HG03066 (cell line): ENCODE results near the gene IPP.
"Not testable (repeated sequence)": the region's sequence is repeated elsewhere in the genome, so short reads cannot be mapped to it uniquely, and the experiment has no call there.

Experiments used
- ATAC-seq: cut with Tn5 transposase; IDR thresholded peaks from one replicate; pipeline ENCODE4 v1.9.1; 2021; ENCODE audit warnings: low read depth; ENCODE audit not compliant: unreplicated experiment

The IPP gene

DNA sequence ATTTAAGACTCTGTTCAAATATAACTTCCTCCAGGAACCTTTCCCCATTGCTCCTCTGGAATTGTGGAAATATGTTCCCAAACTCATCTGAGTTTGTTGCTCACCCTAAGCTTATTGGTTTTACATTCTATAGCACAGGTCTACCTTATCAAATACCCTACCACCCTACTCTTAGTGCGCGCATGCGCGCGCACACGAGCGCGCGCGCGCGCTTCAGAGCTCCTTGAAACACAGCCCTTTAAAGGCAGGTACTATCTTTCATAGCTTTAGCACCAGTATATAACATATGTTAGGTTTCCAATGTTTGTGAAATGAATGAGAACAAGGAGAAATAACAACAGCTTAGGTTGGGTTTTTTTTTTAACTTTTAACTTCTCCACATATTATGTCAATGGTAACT lies 3.5 kb downstream of the IPP start:
- ATAC-seq: no peak

DNA sequence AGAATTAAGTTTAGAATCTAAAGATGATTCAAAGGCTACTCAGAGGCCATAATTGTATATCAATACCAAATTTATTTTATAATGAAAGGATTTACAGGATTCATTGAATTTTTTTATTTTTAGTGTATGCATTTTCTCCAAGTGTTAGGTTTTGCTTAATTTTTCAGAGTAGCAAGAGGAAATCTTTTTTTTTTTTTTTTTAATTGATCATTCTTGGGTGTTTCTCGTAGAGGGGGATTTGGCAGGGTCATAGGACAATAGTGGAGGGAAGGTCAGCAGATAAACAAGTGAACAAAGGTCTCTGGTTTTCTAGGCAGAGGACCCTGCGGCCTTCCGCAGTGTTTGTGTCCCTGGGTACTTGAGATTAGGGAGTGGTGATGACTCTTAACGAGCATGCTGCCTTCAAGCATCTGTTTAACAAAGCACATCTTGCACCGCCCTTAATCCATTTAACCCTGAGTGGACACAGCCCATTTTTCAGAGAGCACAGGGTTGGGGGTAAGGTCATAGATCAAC lies 10.8 kb downstream of the IPP start:
- not testable (repeated sequence) for ATAC-seq

DNA sequence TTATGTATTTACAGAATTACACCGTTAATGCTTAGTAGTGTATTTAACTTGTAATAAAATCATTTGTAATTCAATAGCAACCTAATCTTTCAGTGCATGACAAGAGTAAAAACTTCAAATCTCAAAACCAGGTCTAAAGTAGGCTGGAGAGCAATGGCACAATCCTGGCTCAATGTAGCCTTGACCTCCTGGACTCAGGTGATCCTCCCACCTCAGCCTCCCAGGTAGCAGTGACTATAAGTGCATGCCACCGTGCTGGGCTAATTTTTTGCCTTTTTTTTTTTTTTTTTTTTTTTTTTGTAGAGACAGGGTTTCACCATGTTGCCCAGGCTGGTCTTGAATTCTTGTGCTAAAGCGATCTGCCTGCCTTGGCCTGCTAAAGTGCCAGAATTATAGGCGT lies 11.3 kb downstream of the IPP start:
- ATAC-seq: no peak

DNA sequence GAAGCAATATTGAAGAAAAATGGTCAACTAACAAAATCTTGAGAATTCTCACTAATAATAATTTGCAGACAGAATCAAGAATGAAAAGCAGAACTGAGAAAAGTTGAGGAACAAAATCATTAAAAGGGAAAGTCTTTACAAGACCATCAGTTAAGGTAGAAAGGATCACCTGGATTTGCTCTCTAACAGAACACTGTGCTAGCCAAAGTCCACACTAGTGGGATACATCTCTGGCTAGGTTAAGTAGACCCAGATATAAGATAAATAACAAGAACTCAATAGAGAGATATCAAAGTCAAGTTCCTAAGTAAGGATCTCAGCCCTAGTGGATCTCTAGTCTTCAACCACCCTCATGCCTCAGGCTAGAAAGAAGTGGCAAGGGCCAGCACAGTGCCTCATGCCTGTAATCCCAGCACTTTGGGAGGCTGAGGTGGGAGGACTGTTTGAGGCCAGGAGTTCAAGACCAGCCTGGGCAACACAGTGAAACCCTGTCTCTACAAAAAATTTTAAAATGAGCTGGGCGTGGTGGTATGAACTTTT lies 19.6 kb downstream of the IPP start:
- ATAC-seq: no peak

DNA sequence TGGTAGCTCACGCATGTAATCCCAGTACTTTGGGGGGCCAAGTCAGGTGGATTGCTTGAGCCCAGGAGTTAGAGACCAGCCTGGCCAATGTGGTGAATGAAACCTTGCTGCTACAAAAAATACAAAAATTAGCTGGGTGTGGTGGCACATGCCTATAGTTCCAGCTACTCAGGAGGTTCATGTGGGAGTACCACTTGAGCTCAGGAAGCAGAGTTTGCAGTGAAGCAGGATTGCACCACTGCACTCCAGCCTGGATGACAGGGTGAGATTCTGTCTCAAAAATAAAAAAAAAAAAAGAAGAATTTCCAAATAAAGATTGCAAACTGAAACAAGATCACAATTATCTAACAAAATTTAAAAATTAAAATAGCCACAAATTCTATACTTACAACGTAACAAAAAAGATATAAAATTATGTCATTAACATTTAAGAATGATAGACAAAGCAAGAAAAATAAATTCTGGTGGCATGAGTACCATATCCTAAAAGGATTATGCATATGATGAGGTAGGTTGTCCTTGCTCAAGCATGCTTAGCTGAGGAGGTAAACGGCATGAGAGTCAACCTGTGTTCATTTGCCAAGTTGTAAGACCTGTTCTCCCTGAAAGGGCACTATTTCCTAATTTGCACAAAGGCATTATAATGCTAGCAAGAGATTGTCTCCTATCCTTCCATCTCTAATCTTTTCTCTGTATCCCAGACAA lies 20.2 kb downstream of the IPP start:
- no peak for ATAC-seq

DNA sequence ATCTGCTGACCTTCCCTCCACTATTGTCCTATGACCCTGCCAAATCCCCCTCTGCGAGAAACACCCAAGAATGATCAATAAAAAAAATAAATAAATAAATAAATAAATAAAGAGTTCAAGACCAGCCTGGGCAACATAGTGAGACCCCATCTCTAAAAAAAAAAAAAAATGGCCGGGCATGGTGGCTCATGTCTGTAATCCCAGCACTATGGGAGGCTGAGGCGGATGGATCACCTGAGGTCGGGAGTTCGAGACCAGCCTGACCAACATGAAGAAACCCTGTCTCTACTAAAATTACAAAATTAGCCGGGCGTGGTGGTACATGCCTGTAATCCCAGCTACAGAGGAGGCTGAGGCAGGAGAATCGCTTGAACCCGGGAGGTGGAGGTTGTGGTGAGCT lies 24.4 kb downstream of the IPP start:
- ATAC-seq: not testable (repeated sequence)

DNA sequence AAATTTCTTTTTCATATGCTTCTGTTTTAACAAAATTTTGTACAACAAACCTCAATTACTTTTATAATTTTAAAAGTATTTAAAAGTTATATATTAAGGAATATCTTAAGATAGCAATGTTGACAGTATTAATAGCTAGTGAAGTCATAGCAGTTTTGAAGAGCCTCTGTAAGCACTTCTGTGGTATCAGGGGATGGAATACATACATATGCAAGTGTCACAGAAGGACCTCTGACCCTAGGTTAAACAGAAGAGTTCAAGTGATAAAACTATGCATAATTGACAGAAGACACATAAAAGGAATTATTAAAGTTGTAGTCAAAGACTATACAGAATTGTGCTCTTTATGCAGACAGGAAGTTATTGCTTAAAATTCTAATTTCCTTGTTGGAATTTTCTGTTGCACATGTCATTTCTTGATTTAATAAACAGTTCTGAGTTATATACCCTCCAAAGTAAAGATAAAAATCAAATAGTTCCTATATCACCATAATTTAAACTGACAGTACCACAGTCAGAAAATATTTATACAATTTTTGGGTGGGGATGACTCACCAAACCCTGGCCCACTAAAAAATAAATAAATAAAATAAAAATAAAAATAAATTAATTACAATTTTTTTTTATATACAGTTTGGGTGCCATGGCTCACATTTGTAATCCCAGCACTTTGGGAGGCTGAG lies 27.1 kb downstream of the IPP start:
- no peak for ATAC-seq

DNA sequence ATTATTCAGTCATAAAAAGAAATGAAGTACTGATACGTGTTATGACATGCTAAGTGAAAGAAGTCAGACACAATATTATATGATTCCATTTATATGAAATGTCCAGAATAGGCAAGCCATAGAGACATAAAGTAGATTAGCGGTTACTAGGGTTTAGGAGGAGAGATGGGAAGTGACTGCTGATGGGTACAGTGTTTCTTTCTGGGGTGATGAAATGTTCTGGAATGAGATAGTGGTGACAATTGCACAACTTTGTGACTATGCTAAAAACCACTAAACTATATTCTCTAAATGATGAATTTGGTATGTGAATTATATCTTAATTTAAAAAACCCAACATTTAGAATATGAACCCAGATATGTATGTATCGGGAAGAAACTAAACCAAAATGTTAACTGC lies 27.6 kb downstream of the IPP start:
- ATAC-seq: no peak

DNA sequence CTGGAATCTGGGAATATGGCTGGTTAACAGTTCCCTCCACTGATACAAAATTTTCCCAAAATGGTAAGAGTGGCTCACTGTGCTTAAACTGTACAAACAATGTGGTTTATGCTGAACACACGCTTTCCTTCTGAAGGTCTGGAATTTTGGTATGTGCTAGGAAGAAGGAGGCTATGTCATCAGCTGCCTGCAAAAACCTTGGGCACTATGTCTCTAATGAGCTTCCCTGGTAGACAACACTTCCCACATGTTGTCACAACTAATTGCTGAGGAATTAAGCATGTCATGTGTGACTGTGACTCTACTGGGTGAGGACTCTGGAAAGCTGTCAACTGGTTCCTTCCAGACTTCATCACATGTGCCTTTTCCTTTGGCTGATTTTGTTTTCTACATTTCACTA lies 29.2 kb downstream of the IPP start:
- no peak for ATAC-seq

DNA sequence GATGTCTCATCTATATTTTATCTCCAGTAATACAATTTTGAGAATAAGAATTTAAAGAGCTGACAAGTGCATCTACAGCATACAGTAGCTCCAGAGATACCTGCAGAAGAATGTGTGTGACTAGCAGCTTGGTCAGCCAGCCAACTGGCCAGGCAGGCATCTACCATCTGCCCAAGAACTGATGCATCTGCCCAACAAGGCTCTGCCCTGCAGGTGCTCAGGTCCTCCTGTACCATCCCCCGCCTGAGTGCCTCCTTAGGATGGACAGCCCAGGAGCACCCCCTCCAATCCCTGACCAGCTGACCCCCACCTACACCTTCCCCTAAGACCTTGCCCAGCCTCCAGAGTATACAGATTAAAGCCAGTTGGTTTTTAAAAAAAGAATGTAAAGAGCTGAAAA lies 32.2 kb downstream of the IPP start:
- no peak for ATAC-seq

DNA sequence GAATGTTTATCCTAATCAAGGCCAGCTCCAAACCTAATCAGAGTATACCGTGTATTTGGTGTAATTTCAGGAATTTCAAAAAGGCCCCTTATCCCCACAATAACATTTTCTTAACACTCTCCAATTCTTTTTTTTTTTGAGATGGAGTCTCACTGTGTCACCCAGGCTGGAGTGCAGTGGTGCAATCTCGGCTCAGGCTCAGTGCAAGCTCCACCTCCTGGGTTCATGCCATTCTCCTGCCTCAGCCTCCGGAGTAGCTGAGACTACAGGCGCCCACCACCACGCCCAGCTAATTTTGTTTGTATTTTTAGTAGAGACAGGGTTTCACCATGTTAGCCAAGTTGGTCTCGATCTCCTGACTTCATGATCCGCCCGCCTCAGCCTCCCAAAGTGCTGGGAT lies 33.1 kb downstream of the IPP start:
- not testable (repeated sequence) for ATAC-seq

DNA sequence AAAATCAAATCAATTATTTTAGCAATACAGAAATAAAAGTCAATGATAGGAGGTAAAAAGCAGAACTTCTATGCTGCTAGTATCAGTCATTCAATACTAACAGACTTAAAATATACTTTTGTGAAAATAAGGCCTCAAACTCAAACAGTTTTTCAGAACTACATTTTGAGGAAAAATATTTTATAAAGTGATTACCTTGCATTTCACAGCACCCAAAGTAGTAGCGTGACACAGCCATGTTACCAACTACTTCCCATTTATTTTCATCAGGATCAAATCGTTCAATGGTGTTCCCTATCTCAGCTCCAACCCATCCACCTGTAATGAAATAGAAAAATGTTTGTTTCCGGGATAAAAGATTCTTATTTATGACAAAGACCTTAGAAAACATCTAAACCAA lies 33.8 kb downstream of the IPP start:
- ATAC-seq: no peak

DNA sequence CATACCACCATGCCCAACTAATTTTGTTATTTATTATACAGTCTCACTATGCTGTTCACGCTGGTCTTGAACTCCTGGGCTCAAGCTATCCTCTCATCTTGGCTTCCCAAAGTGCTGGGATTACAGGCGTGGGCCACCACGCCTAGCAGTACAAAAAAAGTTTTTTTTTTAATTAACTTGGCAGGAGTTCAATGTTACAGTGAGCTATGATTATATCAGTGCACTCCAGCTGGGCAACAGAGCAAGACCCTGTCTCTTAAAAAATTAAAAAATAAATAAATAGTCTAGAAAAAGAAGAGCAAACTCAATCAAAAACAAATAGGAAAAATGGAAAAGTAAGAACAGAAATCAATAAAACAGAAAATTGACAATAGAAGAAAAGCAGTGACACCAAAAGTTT lies 36.7 kb downstream of the IPP start:
- ATAC-seq: no peak

DNA sequence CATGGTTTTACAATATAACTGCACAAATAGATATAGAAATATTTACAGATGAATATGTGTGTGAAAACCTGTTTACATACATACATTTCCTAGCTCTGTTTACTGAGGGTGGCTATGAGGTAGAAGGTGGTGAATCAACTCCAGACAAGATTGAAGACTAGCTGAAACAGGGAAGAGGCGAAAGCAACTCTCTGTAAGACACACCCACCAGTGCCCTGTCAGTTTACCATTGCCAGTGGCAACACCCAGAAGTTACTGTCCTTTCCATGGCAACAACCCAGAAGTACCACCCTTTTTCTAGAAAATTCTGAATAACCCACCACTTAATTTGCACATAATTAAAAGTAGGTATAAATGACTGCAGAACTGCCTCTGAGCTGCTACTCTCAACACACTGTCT lies 45.8 kb downstream of the IPP start:
- no peak for ATAC-seq

DNA sequence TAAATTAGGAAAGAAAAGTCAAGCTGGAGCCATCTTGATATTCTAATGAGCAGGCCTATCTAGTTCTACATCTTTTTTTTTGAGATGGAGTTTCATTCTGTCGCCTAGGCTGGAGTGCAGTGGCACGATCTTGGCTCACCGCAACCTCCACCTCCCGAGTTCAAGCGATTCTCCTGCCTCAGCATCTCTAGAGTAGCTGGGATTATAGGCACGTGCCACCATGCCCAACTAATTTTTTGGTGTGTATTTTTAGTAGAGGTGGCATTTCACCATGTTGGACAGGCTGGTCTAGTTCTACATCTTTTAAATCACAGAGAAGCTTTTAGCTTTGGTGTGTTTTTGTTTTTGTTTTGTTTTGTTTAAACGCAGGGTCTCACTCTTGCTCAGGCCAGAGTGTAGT lies 55.6 kb downstream of the IPP start:
- ATAC-seq: no peak

DNA sequence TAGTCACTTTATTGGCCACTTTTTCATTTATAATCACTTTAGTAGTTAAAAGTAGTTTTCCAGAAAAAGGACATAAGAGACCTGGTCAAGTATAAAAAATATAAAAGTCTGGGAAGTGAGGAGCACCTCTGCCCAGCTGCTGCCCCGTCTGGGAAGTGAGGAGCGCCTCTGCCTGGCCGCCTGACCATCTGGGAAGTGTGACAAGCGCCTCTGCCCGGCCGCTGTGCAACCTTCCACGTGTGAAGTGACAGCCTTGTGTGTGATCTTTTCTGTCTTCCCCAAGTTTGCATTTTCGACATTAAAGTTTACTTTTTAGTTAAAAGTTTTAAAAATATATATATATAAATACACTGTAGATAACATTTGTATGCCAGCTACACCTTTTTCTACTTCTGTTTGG lies 56.6 kb downstream of the IPP start:
- ATAC-seq: not testable (repeated sequence)

DNA sequence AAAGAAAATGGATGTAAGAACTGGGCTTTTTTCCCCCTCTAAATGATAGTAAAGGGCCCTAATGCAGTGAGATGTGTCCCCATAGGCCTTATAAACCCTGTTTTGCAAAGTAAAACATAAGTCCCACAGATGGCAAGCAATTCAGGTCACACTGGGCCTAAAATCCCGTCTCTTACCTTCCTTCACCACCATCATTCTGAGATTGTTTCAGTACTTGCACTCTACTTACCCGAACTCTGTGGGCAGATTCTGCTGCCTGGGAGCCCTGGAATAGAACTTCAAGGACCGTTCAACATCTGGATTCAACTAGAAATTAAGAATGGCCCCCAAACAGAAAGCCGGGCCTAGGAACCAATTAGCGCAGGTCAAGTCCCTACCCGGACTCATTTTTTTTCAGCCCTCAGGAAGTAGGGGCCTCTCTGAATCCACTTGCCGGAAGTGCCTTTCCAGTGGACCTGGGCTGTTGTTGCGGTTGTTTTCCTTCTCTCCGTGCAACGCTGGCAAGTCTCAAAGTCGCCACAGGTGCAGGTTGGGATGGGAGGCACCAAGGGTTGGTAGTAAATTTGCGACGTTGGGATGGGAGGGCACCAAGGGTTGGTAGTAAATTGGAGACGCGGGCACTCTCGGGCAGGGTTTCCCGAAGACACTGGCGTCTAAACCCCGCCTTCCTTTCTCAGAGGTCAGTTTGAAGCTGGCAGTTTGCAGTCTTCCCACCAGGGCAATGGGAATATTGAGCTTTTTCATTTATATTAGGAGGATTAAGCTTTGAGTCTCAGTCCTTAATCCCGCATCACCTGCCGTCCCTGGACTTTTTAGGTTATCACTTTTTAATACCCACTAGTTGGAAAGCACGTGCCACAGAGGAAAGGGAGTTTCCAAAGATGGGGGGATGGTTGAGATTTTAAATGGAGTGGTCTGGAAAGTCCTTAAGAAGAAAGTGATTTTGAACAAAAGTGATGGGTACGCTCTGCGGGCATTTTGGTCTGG lies 62.4 kb downstream of the IPP start, which contains the start of gene TMEM69:
Gene TMEM69, plus strand, starts transcription at position 428 of the 987 bp plus-strand sequence. CDS start 2,888 bp downstream, outside the sequence.
- ATAC-seq: no peak

DNA sequence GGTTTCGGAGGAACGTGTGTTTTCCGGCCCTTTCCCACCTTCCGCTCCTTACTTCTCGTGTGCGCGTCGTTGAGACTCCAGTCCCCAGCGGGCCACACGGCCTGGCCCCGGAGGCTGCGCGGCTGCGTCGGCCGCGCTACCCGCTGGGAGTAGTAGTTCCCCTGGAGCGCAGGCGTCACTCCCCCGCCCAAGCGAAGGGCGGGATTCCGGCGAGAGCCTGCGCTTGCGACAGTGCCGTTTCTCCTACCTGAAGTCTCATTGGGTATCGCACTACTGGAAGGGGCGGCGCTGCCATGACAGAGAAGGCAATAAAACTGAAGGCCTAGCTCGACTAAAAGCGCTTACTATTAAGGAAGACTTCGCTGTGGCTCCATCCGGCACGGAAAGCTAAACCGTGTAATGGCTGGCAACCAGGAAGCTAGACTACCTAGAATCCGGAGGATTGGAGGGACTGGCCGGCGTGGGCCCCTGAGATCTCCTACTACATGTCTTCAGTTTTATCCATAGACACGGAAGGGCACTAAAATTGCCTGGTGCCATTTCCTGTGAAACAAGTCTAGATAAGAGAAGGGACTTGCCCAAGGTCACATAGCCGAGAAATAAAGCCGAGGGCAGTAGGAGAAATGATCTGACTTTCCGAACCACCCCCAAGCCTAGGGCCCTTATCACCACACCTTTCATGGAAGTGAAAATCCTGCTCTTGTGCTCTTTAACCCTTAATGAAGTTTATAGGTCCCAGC lies 63.3 kb downstream of the IPP start:
- peak; percentile 79 for ATAC-seq

DNA sequence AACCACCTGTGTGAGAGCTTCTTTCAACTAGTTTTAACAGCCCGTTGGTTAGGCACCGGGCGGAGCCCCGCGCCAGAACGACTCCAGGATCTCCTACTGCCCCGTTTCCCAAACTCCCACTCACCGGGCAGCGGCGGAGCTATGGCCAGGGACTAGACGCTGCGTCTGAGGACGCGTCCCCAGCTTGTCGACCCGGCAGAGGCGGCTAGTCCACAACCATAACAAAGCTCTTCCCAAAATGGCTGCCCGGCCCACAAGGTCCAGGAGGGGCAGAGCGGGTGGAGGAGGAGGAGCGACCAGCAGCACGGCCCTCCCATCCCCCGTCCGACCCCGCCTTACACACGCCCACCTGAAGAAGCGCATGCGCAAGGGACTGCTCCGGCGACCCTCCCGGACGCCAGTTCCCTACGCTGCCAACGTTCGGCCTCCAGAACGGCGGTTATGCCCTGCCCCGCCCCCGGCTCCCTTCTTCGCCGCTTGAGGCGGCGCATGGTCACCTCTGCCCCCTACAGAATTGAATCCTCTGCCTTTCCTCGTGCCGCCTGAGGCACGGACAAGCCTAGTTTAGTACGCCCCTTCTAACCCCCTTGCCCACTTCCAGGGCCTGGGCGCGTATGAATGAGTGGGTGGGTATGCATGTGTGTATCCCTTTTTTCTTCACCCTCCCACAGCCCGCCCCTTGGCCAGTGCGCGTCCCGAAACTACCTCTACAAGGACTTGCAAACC lies 64.0 kb downstream of the IPP start, which contains the start of gene GPBP1L1:
Gene GPBP1L1, minus strand, starts transcription at position 246 of the 726 bp plus-strand sequence. CDS start 27,446 bp downstream, outside the sequence.
- ATAC-seq: peak; percentile 55
